Osteocyte (in vitro differentiated cells): Measurements from ENCODE around the gene ATP9A. TPM values are rescaled to one million over a fixed set of nuclear protein-coding genes. Genes with fewer than 3 reads are reported as not detected.

Experiments
- DNase-seq: peaks from one replicate; pipeline ENCODE4 v3.0.0; 2021; ENCODE audit warnings: mixed read lengths; ENCODE audit not compliant: unreplicated experiment; ENCODE audit errors: extremely low spot score
- H3K27ac Mint-ChIP-seq: one replicate; pipeline ENCODE4 v1.8.0; 2021; ENCODE audit warnings: mild to moderate bottlenecking, mixed read lengths; ENCODE audit not compliant: unreplicated experiment
- H3K27me3 Mint-ChIP-seq: one replicate; pipeline ENCODE4 v1.8.0; 2021; ENCODE audit warnings: mixed read lengths; ENCODE audit not compliant: unreplicated experiment
- H3K36me3 Mint-ChIP-seq: one replicate; pipeline ENCODE4 v1.8.0; 2021; ENCODE audit warnings: mixed read lengths; ENCODE audit not compliant: unreplicated experiment
- H3K4me1 Mint-ChIP-seq: one replicate; pipeline ENCODE4 v1.8.0; 2021; ENCODE audit warnings: mixed read lengths; ENCODE audit not compliant: unreplicated experiment
- H3K4me3 Mint-ChIP-seq: one replicate; pipeline ENCODE4 v1.8.0; 2021; ENCODE audit warnings: mild to moderate bottlenecking, moderate library complexity, mixed read lengths; ENCODE audit not compliant: unreplicated experiment
- H3K9me3 Mint-ChIP-seq: one replicate; pipeline ENCODE4 v1.8.0; 2021; ENCODE audit warnings: mixed read lengths; ENCODE audit not compliant: unreplicated experiment
- CTCF ChIP-seq: fragments of 200-600 bp; sonication (generic); IDR thresholded peaks from 2 replicates; pipeline ENCODE4 v1.5.0; 2021; ENCODE audit warnings: antibody characterized with exemption, mild to moderate bottlenecking, moderate library complexity
- total RNA-seq: library from RNA; stranded (reverse); gene quantifications from 2 replicates; pipeline ENCODE4 v1.2.1, GENCODE V29; 2021

Gene ATP9A
- total RNA-seq, 1 donor from 2014 or later, result 58.4 TPM

- no peak overlapping the region for H3K4me3 Mint-ChIP-seq
- no peak overlapping the region for H3K27ac Mint-ChIP-seq
- no peak for TF ChIP-seq CTCF
- H3K36me3 Mint-ChIP-seq, result peaks cover 8% of the 10 kb centered on the region
- H3K27me3 Mint-ChIP-seq, result no peaks in the 10 kb centered on the region
- H3K9me3 Mint-ChIP-seq, result no peaks in the 10 kb centered on the region
- H3K4me1 Mint-ChIP-seq, result peaks cover 2% of the 10 kb centered on the region
- DNase-seq, result no peak
Measured at GRCh38 chr20:51643390-51643789, 124.8 kb downstream of the ATP9A start.

- Mint-ChIP-seq H3K36me3 (peaks cover 15% of the 10 kb centered on the region), H3K4me1 (peaks cover 2% of the 10 kb centered on the region), H3K9me3 (no peaks in the 10 kb centered on the region), H3K27me3 (no peaks in the 10 kb centered on the region), H3K4me3 (no peak overlapping the region), H3K27ac (no peak overlapping the region)
- no peak for DNase-seq
- no peak for TF ChIP-seq CTCF
Measured at GRCh38 chr20:51641866-51642265, 126.3 kb downstream of the ATP9A start.

- TF ChIP-seq CTCF, result no peak
- Mint-ChIP-seq H3K9me3 (no peaks in the 10 kb centered on the region), H3K36me3 (peaks cover 16% of the 10 kb centered on the region), H3K27me3 (no peaks in the 10 kb centered on the region), H3K4me3 (no peak overlapping the region), H3K27ac (no peak overlapping the region), H3K4me1 (peaks cover 2% of the 10 kb centered on the region)
- DNase-seq, result no peak
Measured at GRCh38 chr20:51640743-51641142, 127.4 kb downstream of the ATP9A start.

- peaks cover 23% of the 10 kb centered on the region for H3K36me3 Mint-ChIP-seq
- H3K27ac Mint-ChIP-seq, result no peak overlapping the region
- peak; percentile 92 for TF ChIP-seq CTCF
- peaks cover 2% of the 10 kb centered on the region for H3K4me1 Mint-ChIP-seq
- DNase-seq, result peak; percentile 89
- H3K9me3 Mint-ChIP-seq, result no peaks in the 10 kb centered on the region
- no peaks in the 10 kb centered on the region for H3K27me3 Mint-ChIP-seq
- H3K4me3 Mint-ChIP-seq, result no peak overlapping the region
Measured at GRCh38 chr20:51639206-51639832, 128.9 kb downstream of the ATP9A start.

- no peak overlapping the region for H3K4me3 Mint-ChIP-seq
- no peak overlapping the region for H3K27ac Mint-ChIP-seq
- peaks cover 3% of the 10 kb centered on the region for H3K4me1 Mint-ChIP-seq
- TF ChIP-seq CTCF, result no peak
- no peaks in the 10 kb centered on the region for H3K27me3 Mint-ChIP-seq
- H3K36me3 Mint-ChIP-seq, result peaks cover 29% of the 10 kb centered on the region
- DNase-seq, result no peak
- H3K9me3 Mint-ChIP-seq, result no peaks in the 10 kb centered on the region
Measured at GRCh38 chr20:51637241-51637640, 130.9 kb downstream of the ATP9A start.
